Common myeloid progenitor, CD34-positive (primary cell): ENCODE measurements around the gene DNAH1.
"Not testable (repeated sequence)": the region's sequence is repeated elsewhere in the genome, so short reads cannot be mapped to it uniquely, and the experiment has no call there.

Experiments used
- CTCF ChIA-PET: fragments of 350-600 bp; sonication (Branson Sonifier 250); formaldehyde crosslinking; loops from one replicate; lab custom pipeline; 2021; ENCODE audit warnings: antibody characterized with exemption; lab: Charles Lee
- POLR2A ChIA-PET: fragments of 350-600 bp; sonication (Branson Sonifier 250); formaldehyde crosslinking; loops from one replicate; lab custom pipeline; 2021; ENCODE audit warnings: antibody characterized with exemption; lab: Charles Lee
- DNase-seq, 3 donors: peaks; one replicate each; pipeline versions ENCODE4 v3.0.0 to v3.0.0-alpha.2; 2013
- H3K27ac ChIP-seq, 2 experiments: 1 replicate in 1 of 2; 2 replicates in 1 of 2; pipeline ENCODE4 v1.7.0; 2013; ENCODE audit warnings: inconsistent platforms in 2 of 2, low read length in 2 of 2, mild to moderate bottlenecking in 2 of 2, low read depth in 1 of 2, moderate library complexity in 1 of 2; ENCODE audit not compliant: severe bottlenecking in 2 of 2, insufficient read depth in 1 of 2, poor library complexity in 1 of 2
- H3K27me3 ChIP-seq, 5 experiments: replicated peaks in 2 of 5; 1 replicate in 3 of 5; 2 replicates in 2 of 5; pipeline versions ENCODE4 v1.6.1 to v1.7.0; 2013; ENCODE audit warnings: low read length in 4 of 5, mild to moderate bottlenecking in 2 of 5, moderate library complexity in 2 of 5, inconsistent platforms in 1 of 5; ENCODE audit not compliant: insufficient read depth in 5 of 5, control insufficient read depth in 4 of 5
- H3K36me3 ChIP-seq, 4 experiments: 1 replicate in 2 of 4; 2 replicates in 2 of 4; pipeline versions ENCODE4 v1.6.1 to v1.7.0; 2013; ENCODE audit warnings: low read length in 3 of 4, control low read depth in 1 of 4, mild to moderate bottlenecking in 1 of 4; ENCODE audit not compliant: control insufficient read depth in 4 of 4, insufficient read depth in 4 of 4
- H3K4me1 ChIP-seq, 4 experiments: 1 replicate in 3 of 4; 2 replicates in 1 of 4; pipeline versions ENCODE4 v1.6.1 to v1.7.1; 2013; ENCODE audit warnings: low read length in 3 of 4, mild to moderate bottlenecking in 3 of 4, control low read depth in 1 of 4, inconsistent platforms in 1 of 4, moderate library complexity in 1 of 4; ENCODE audit not compliant: control insufficient read depth in 4 of 4, insufficient read depth in 4 of 4; ENCODE audit errors: control extremely low read depth in 1 of 4
- H3K4me3 ChIP-seq, 7 experiments: 1 replicate in 4 of 7; 2 replicates in 3 of 7; pipeline versions ENCODE4 v1.5.1 to v1.7.0; 2013; ENCODE audit warnings: mild to moderate bottlenecking in 7 of 7, low read length in 6 of 7, moderate library complexity in 6 of 7, inconsistent platforms in 2 of 7, low read depth in 2 of 7, control low read depth in 1 of 7; ENCODE audit not compliant: insufficient read depth in 4 of 7, control insufficient read depth in 1 of 7; ENCODE audit errors: extremely low read depth in 1 of 7
- H3K9me3 ChIP-seq, 5 experiments: 1 replicate in 4 of 5; 2 replicates in 1 of 5; pipeline versions ENCODE4 v1.6.1 to v1.7.1; 2013; ENCODE audit warnings: low read length in 4 of 5, mild to moderate bottlenecking in 2 of 5, inconsistent platforms in 1 of 5, low read depth in 1 of 5, moderate library complexity in 1 of 5; ENCODE audit not compliant: control insufficient read depth in 4 of 5, insufficient read depth in 2 of 5; ENCODE audit errors: control extremely low read depth in 1 of 5
- WGBS: methylation state at CpG from one replicate; pipeline ENCODE4 v1.1.5; 2013; ENCODE audit not compliant: insufficient coverage; 5-methylcytosine and 5-hydroxymethylcytosine counted together

DNAH1 gene

DNA sequence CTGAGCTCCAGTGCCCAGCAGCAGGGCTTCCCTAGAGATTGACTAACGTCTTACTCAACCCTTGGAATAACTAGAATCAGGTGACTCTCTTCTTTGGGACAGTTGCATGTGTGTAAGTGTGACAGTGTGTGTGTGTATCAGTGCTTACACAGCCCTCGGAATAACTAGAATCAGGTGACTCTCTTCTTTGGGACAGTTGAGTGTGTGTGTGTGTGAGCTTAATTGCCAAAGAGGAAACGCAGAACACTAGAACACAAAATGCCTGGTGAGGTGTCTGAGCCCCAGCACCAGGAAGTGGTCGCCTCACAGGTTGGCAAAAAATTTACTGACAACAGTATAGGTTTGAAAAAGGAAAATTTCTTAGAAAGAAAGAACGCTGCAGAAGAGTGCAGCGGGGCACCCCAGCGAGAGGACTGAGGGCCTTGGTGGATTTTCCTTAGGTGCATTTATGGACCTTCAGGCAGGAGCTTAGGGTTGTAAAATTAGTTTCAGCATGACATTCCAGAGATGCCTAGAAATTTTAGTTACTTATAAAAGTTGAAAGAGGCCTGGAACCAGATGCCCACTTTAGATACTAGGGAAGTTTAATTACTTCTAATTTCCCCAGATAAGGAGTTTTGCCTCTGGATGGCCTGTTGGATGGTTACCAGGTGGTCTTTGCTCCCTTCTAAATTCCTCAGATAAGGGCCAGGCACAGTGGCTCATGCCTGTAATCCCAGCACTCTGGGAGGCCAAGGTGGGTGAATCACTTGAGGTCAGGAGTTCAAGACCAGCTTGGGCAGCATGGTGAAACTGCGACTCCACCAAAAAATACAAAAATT lies 33.9 kb upstream of the DNAH1 start:
- ChIA-PET POLR2A (interaction anchor here (1.6 kb wide), 1 partner anchor 43 kb away, joined by 4 read pairs; the partner anchor contains the start of gene TWF2), CTCF (interaction anchor here (0.7 to 21.1 kb wide), 12 partner anchors 8 to 102 kb away, joined by 3 to 471 read pairs (median 5); partner anchors contain the start of genes TLR9 and TWF2)
- H3K27ac ChIP-seq, result peak overlapping the region; percentile 28 to 70
- no peaks in the 10 kb centered on the region for H3K9me3 ChIP-seq
- peak overlapping the region in 4 of 7 experiments; percentile 17 to 52 (median 30) for H3K4me3 ChIP-seq
- no peaks in the 10 kb centered on the region for H3K36me3 ChIP-seq
- 29% methylated on average over 6 of the region's 8 CpGs for WGBS
- DNase-seq, result peak in 2 of 3 donors; percentile 59 to 74
- H3K4me1 ChIP-seq, result peaks cover 19 to 51% (median 33%) of the 10 kb centered on the region in 4 experiments
- H3K27me3 ChIP-seq, result no peaks in the 10 kb centered on the region

DNA sequence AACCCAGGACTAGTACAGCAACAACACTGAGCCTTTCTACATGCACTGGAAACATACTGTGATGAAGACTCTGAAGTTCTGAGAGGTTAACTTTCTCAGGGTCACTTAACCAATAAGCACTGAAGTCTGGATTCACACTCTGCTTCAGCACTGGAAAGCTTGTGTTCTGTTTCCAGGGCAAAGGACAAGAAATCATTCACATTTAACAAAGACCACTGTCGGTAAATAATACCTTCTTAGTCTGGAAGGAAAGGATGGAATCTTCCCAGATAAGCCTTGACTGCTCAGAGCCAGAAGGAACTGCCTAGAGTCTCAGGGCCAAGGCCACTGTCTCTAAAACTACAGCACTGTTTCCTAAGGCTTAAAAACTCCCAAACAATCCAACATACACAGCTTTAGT lies 32.8 kb upstream of the DNAH1 start:
- Histone ChIP-seq H3K4me3 (no peak overlapping the region), H3K4me1 (peaks cover 18 to 50% (median 28%) of the 10 kb centered on the region in 4 experiments), H3K27me3 (no peaks in the 10 kb centered on the region), H3K9me3 (no peaks in the 10 kb centered on the region), H3K27ac (peak overlapping the region in 1 of 2 experiments; percentile 46), H3K36me3 (no peaks in the 10 kb centered on the region)
- WGBS, result 100% methylated on average over 1 of the region's 1 CpG
- DNase-seq, result no peak
- ChIA-PET POLR2A (interaction anchor here (0.9 to 1.6 kb wide), 2 partner anchors 42 to 44 kb away, joined by 3 to 4 read pairs; partner anchors contain the start of gene TWF2), CTCF (interaction anchor here (0.9 to 21.1 kb wide), 8 partner anchors 20 to 63 kb away, joined by 4 to 471 read pairs (median 6); no protein-coding TSS in a partner anchor)

- ChIA-PET CTCF (interaction anchor here (0.9 to 21.1 kb wide), 10 partner anchors 13 to 64 kb away, joined by 3 to 471 read pairs (median 5); partner anchors contain the start of gene TLR9), POLR2A (interaction anchor here (0.9 to 1.6 kb wide), 2 partner anchors 42 to 45 kb away, joined by 3 to 4 read pairs; partner anchors contain the start of gene TWF2)
- not testable (repeated sequence) for H3K4me3 ChIP-seq, DNase-seq, H3K9me3 ChIP-seq, H3K27me3 ChIP-seq, H3K27ac ChIP-seq, H3K36me3 ChIP-seq
- 100% methylated on average over 4 of the region's 4 CpGs for WGBS
- H3K4me1 ChIP-seq, result peaks cover 18 to 55% (median 33%) of the 10 kb centered on the region in 4 experiments
These were observed 32.1 kb upstream of the DNAH1 start for GRCh38 chr3:52284051-52284450.

DNA sequence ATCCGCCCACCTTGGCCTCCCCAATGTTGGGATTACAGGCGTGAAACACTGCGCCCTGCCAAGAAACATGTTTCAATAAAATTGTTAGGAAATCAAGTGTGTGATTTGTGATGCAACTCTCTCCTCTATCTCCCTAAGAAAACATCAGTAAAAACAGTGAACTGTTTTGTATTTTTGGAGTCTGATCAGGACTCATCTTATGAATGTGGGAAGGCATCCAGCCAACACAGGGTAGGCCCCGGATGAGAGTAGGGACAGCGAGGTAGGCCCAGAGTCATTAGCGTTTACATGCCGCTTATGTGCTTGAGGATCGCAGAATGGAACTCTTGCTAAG lies 29.4 kb upstream of the DNAH1 start:
- WGBS, result 93% methylated on average over 8 of the region's 8 CpGs
- Histone ChIP-seq H3K4me3 (peak overlapping the region in 6 of 7 experiments; percentile 86 to 98 (median 92)), H3K36me3 (peaks cover 3 to 10% (median 8%) of the 10 kb centered on the region in 4 experiments), H3K27ac (peak overlapping the region in 1 of 2 experiments; percentile 99), H3K27me3 (no peaks in the 10 kb centered on the region), H3K9me3 (no peaks in the 10 kb centered on the region), H3K4me1 (peaks cover 9 to 40% (median 24%) of the 10 kb centered on the region in 4 experiments)
- DNase-seq, result no peak
- ChIA-PET CTCF (interaction anchor here (0.7 to 21.1 kb wide), 4 partner anchors 10 to 64 kb away, joined by 3 to 471 read pairs (median 44); partner anchors contain the start of gene TLR9), POLR2A (interaction anchor here (1.6 to 2.4 kb wide), 2 partner anchors 8 to 47 kb away, joined by 4 to 15 read pairs; partner anchors contain the start of genes TWF2 and WDR82)

- Histone ChIP-seq H3K4me3 (peak overlapping the region in 5 of 7 experiments; percentile 86 to 98 (median 91)), H3K4me1 (peaks cover 0 to 21% (median 13%) of the 10 kb centered on the region in 4 experiments), H3K27ac (peak overlapping the region in 1 of 2 experiments; percentile 99), H3K27me3 (no peaks in the 10 kb centered on the region), H3K36me3 (peaks cover 9 to 30% (median 22%) of the 10 kb centered on the region in 4 experiments), H3K9me3 (no peaks in the 10 kb centered on the region)
- DNase-seq, result no peak
- WGBS, result 98% methylated on average over 5 of the region's 6 CpGs
- CTCF ChIA-PET, result interaction anchor here (0.8 to 21.1 kb wide), 12 partner anchors 8 to 79 kb away, joined by 3 to 471 read pairs (median 16); partner anchors contain the start of gene TLR9
- POLR2A ChIA-PET, result interaction anchor here (2.4 kb wide), 1 partner anchor 10 kb away, joined by 15 read pairs; the partner anchor contains the start of gene WDR82
These were observed 27.4 kb upstream of the DNAH1 start for GRCh38 chr3:52288674-52289073.

DNA sequence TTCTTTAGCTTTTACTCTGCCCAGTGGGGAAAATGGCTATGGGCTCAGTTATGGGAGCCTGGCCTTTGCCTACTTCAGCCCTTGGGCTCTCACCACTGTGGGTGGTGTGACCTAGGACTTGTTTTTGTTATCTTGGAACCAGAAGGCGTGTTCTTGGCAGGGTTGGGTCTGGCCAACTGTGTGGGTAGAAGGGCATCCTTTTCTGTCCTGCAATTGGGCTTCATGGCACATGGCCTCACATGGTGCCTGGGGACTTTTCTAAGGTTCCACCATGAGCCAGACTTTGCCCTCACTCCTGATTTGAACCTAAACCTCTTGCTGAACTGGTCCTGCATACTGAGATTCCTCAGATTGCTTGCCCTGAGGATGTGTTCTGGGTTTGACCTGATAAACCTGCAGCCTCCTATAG lies 26.8 kb upstream of the DNAH1 start:
- no CpG with 5 or more reads among the region's 1 CpG for WGBS
- H3K4me1 ChIP-seq, result peaks cover 0 to 21% (median 13%) of the 10 kb centered on the region in 4 experiments
- H3K4me3 ChIP-seq, result no peak overlapping the region
- H3K27me3 ChIP-seq, result no peaks in the 10 kb centered on the region
- no peaks in the 10 kb centered on the region for H3K9me3 ChIP-seq
- CTCF ChIA-PET, result interaction anchor here (0.8 to 21.1 kb wide), 13 partner anchors 8 to 80 kb away, joined by 3 to 471 read pairs (median 14); partner anchors contain the start of gene TLR9
- POLR2A ChIA-PET, result interaction anchor here (0.6 to 2.4 kb wide), 2 partner anchors 10 kb away, joined by 3 to 15 read pairs; partner anchors contain the start of gene WDR82
- H3K27ac ChIP-seq, result no peak overlapping the region
- no peak for DNase-seq
- H3K36me3 ChIP-seq, result peaks cover 9 to 33% (median 23%) of the 10 kb centered on the region in 4 experiments
